SK-N-MC (cell line): ENCODE results near the gene KIAA1755.

Experiments
- EZH2 ChIP-seq: fragments of 200-600 bp; sonication (generic); IDR thresholded peaks from one replicate; pipeline ENCODE4 v1.6.1; 2017; ENCODE audit warnings: antibody characterized with exemption
- FOXP2 ChIP-seq: optimal IDR thresholded peaks from 2 replicates; pipeline ENCODE3; 2011; ENCODE audit warnings: mild to moderate bottlenecking, moderate library complexity; ENCODE audit not compliant: insufficient read depth; ENCODE audit errors: extremely low read length, control extremely low read depth
- POLR2AphosphoS5 ChIP-seq: IDR thresholded peaks from 2 replicates; pipeline ENCODE4 v1.6.1; 2012; ENCODE audit warnings: mild to moderate bottlenecking, low read depth, low read length, borderline replicate concordance

DNA sequence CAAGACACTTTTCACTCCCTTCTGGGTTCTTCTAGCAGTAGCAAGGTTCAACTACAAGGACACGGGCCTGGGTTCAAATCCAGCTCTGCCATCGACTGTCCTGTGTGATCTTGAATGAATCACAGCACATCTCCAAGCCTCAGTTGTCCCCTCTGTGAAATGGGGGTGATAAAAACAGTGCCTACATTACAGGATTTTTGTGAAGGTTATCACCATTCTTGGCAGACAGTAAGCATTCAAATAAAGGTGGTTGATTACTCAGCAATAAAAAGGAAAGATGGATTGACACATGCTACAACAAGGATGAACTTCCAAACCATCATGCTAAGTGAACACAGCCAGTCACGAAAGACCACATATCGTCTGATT is 88.9 kb downstream of the KIAA1755 start:
- no peak for TF ChIP-seq EZH2
- no peak for TF ChIP-seq POLR2AphosphoS5
- TF ChIP-seq FOXP2: no peak
